Caco-2 (cell line): ENCODE data around the gene PNPLA5. TPM values are rescaled to one million over a fixed set of nuclear protein-coding genes. Genes with fewer than 3 reads are reported as not detected.

Source experiments
- BruUV-seq: library from RNA; stranded (reverse); fragments of 400-500 nt; replicated peaks from 2 replicates; lab custom pipeline; 2021; lab: Mats Ljungman, UMichigan
- CTCF ChIA-PET: fragments of 300-600 bp; sonication (Branson Sonifier 250); formaldehyde crosslinking; loops from one replicate; lab custom pipeline; 2022; ENCODE audit warnings: antibody characterized with exemption; lab: Charles Lee
- POLR2A ChIA-PET: fragments of 300-600 bp; sonication (Branson Sonifier 250); formaldehyde crosslinking; loops from one replicate; lab custom pipeline; 2022; ENCODE audit warnings: antibody characterized with exemption; lab: Charles Lee
- DNase-seq, 2 experiments: peaks; one replicate each; pipeline versions ENCODE4 v3.0.0 to v3.0.0-alpha.2; 2020 to 2022
- H3K27me3 ChIP-seq: replicated peaks from 2 replicates; pipeline ENCODE4 v1.6.0; 2011; ENCODE audit warnings: low read length; ENCODE audit not compliant: control insufficient read depth, insufficient read depth
- H3K36me3 ChIP-seq: 2 replicates; pipeline ENCODE4 v1.5.1; 2011; ENCODE audit warnings: low read length; ENCODE audit not compliant: control insufficient read depth, insufficient read depth
- H3K4me1 ChIP-seq: fragments of 250-450 bp; sonication (Bioruptor Pico); 2 replicates; pipeline ENCODE4 v1.5.1; 2020; ENCODE audit warnings: mild to moderate bottlenecking
- H3K4me3 ChIP-seq: 2 replicates; pipeline ENCODE4 v1.5.1; 2011; ENCODE audit warnings: low read depth, mild to moderate bottlenecking, control low read depth, low read length
- H3K9me3 ChIP-seq: fragments of 250-450 bp; sonication (Bioruptor Pico); 2 replicates; pipeline ENCODE4 v1.5.1; 2020; ENCODE audit warnings: mild to moderate bottlenecking, moderate library complexity
- H3K27ac Mint-ChIP-seq: one replicate; pipeline ENCODE4 v1.8.0; 2022; ENCODE audit warnings: mixed read lengths; ENCODE audit not compliant: unreplicated experiment
- H3K27me3 Mint-ChIP-seq: one replicate; pipeline ENCODE4 v1.8.0; 2022; ENCODE audit warnings: mixed read lengths; ENCODE audit not compliant: insufficient read depth, unreplicated experiment
- H3K36me3 Mint-ChIP-seq: one replicate; pipeline ENCODE4 v1.8.0; 2022; ENCODE audit warnings: mild to moderate bottlenecking, mixed read lengths; ENCODE audit not compliant: insufficient read depth, unreplicated experiment
- H3K4me1 Mint-ChIP-seq: one replicate; pipeline ENCODE4 v1.8.0; 2022; ENCODE audit warnings: low read depth, mixed read lengths; ENCODE audit not compliant: unreplicated experiment
- H3K4me3 Mint-ChIP-seq: one replicate; pipeline ENCODE4 v1.8.0; 2022; ENCODE audit warnings: mild to moderate bottlenecking, moderate library complexity, mixed read lengths; ENCODE audit not compliant: unreplicated experiment
- H3K9me3 Mint-ChIP-seq: one replicate; pipeline ENCODE4 v1.8.0; 2022; ENCODE audit warnings: mixed read lengths; ENCODE audit not compliant: unreplicated experiment
- intact Hi-C: fragments of 100-400 bp; cut with micrococcal nuclease; formaldehyde crosslinking; loops from one replicate; pipeline ENCODE4 v1.10.0; 2022; ENCODE audit not compliant: unreplicated experiment
- total RNA-seq: library from RNA; stranded (reverse); gene quantifications from 2 replicates; pipeline ENCODE4 v1.2.3, GENCODE V29; 2022
- TF ChIP-seq, protein P1 (sequence below), 2 experiments: fragments of 200-600 bp in 1 of 2; IDR thresholded peaks; 1 replicate in 1 of 2; 2 replicates in 1 of 2; pipeline versions ENCODE4 v1.5.1 to v1.8.0; 2011 to 2022; ENCODE audit warnings: antibody characterized with exemption in 1 of 2, control low read depth in 1 of 2, inconsistent platforms in 1 of 2, low read depth in 1 of 2, low read length in 1 of 2, mild to moderate bottlenecking in 1 of 2, moderate library complexity in 1 of 2; ENCODE audit not compliant: insufficient read depth in 1 of 2, severe bottlenecking in 1 of 2, unreplicated experiment in 1 of 2

PNPLA5 gene
- total RNA-seq, 1 experiment from 2014 or later, result not detected

GRCh38 chr22:43843783-43844530 is 47.9 kb downstream of the PNPLA5 start:
- no peaks in the 10 kb centered on the region for H3K9me3 Mint-ChIP-seq
- no peak for DNase-seq
- H3K4me1 ChIP-seq, result no peaks in the 10 kb centered on the region
- H3K27ac Mint-ChIP-seq, result no peak overlapping the region
- H3K27me3 Mint-ChIP-seq, result peaks cover 19% of the 10 kb centered on the region
- intact Hi-C loops, result no loop called here
- no peaks in the 10 kb centered on the region for H3K9me3 ChIP-seq
- POLR2A ChIA-PET, result no interaction called here
- H3K4me1 Mint-ChIP-seq, result no peaks in the 10 kb centered on the region
- BruUV-seq, result no TSS peak
- CTCF ChIA-PET, result no interaction called here
- no peak overlapping the region for H3K4me3 ChIP-seq
- H3K36me3 ChIP-seq, result no peaks in the 10 kb centered on the region
- no peak overlapping the region for H3K4me3 Mint-ChIP-seq
- no peaks in the 10 kb centered on the region for H3K27me3 ChIP-seq
- H3K36me3 Mint-ChIP-seq, result no peaks in the 10 kb centered on the region
- TF ChIP-seq, protein P1, sequence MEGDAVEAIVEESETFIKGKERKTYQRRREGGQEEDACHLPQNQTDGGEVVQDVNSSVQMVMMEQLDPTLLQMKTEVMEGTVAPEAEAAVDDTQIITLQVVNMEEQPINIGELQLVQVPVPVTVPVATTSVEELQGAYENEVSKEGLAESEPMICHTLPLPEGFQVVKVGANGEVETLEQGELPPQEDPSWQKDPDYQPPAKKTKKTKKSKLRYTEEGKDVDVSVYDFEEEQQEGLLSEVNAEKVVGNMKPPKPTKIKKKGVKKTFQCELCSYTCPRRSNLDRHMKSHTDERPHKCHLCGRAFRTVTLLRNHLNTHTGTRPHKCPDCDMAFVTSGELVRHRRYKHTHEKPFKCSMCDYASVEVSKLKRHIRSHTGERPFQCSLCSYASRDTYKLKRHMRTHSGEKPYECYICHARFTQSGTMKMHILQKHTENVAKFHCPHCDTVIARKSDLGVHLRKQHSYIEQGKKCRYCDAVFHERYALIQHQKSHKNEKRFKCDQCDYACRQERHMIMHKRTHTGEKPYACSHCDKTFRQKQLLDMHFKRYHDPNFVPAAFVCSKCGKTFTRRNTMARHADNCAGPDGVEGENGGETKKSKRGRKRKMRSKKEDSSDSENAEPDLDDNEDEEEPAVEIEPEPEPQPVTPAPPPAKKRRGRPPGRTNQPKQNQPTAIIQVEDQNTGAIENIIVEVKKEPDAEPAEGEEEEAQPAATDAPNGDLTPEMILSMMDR (IDR thresholded peaks at IDR 0.05; ENCODE audit: insufficient read depth in 1 of 2, low read depth in 1 of 2, low read length in 1 of 2, severe bottlenecking in 1 of 2, unreplicated experiment in 1 of 2), result no peak

DNA sequence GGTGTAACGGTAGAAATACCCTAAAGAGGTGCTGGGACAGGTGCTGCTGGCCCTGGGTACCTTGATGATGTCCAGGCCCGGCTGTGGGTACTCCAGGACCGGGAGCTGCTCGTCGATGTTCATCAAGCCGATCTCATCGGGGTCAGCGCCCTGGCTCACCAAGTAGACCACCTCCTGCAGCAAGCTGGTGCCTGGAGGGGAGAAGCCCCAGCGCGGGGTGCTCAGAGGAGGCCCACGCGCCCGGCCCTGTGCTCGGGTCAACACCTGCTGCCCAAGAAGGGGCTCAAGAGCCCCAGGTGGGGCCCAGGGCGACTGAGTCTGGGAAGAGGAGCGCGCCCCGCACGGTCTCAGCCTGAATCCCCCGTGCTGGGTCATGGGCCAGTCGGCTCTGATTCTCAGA is 50.1 kb downstream of the PNPLA5 start:
- DNase-seq, result no peak
- CTCF ChIA-PET, result interaction anchor here (0.6 kb wide), 1 partner anchor 645 kb away, joined by 3 read pairs; no protein-coding TSS in a partner anchor
- Histone ChIP-seq H3K27me3 (no peaks in the 10 kb centered on the region), H3K36me3 (no peaks in the 10 kb centered on the region), H3K4me1 (no peaks in the 10 kb centered on the region), H3K4me3 (no peak overlapping the region), H3K9me3 (no peaks in the 10 kb centered on the region)
- no peak overlapping the region for H3K27ac Mint-ChIP-seq
- peaks cover 16% of the 10 kb centered on the region for H3K27me3 Mint-ChIP-seq
- TF ChIP-seq, protein P1 (IDR thresholded peaks at IDR 0.05; ENCODE audit: insufficient read depth in 1 of 2, low read depth in 1 of 2, low read length in 1 of 2, severe bottlenecking in 1 of 2, unreplicated experiment in 1 of 2), result no peak
- intact Hi-C loops, result no loop called here
- no TSS peak for BruUV-seq
- no peaks in the 10 kb centered on the region for H3K4me1 Mint-ChIP-seq
- POLR2A ChIA-PET, result no interaction called here
- no peaks in the 10 kb centered on the region for H3K36me3 Mint-ChIP-seq
- H3K9me3 Mint-ChIP-seq, result no peaks in the 10 kb centered on the region
- H3K4me3 Mint-ChIP-seq, result no peak overlapping the region

- TF ChIP-seq, protein P1 (IDR thresholded peaks at IDR 0.05; ENCODE audit: insufficient read depth in 1 of 2, low read depth in 1 of 2, low read length in 1 of 2, severe bottlenecking in 1 of 2, unreplicated experiment in 1 of 2), result no peak
- Mint-ChIP-seq H3K27ac (no peak overlapping the region), H3K9me3 (no peaks in the 10 kb centered on the region), H3K4me3 (no peak overlapping the region), H3K36me3 (no peaks in the 10 kb centered on the region), H3K4me1 (no peaks in the 10 kb centered on the region), H3K27me3 (peaks cover 11% of the 10 kb centered on the region)
- no peaks in the 10 kb centered on the region for H3K4me1 ChIP-seq
- H3K4me3 ChIP-seq, result no peak overlapping the region
- POLR2A ChIA-PET, result no interaction called here
- no TSS peak for BruUV-seq
- CTCF ChIA-PET, result no interaction called here
- intact Hi-C loops, result no loop called here
- no peaks in the 10 kb centered on the region for H3K27me3 ChIP-seq
- no peaks in the 10 kb centered on the region for H3K36me3 ChIP-seq
- H3K9me3 ChIP-seq, result no peaks in the 10 kb centered on the region
- no peak for DNase-seq
Measured at GRCh38 chr22:43840851-43841250, 51.0 kb downstream of the PNPLA5 start.
